Ishikawa (cell line): Measurements from ENCODE around the gene PRKCZ.

Source experiments
- CEBPB ChIP-seq: IDR thresholded peaks from 2 replicates; pipeline ENCODE4 v1.6.1; 2012
- CREB1 ChIP-seq: IDR thresholded peaks from 2 replicates; pipeline ENCODE4 v1.6.1; 2012; ENCODE audit warnings: low read depth
- EGR1 ChIP-seq: IDR thresholded peaks from 2 replicates; pipeline ENCODE4 v1.6.1; 2012
- EP300 ChIP-seq: IDR thresholded peaks from 2 replicates; pipeline ENCODE4 v1.6.1; 2012; ENCODE audit warnings: borderline replicate concordance
- FOXM1 ChIP-seq: IDR thresholded peaks from 2 replicates; pipeline ENCODE4 v1.6.1; 2012; ENCODE audit warnings: low read depth, borderline replicate concordance
- NFIC ChIP-seq: IDR thresholded peaks from 2 replicates; pipeline ENCODE4 v1.6.1; 2012
- RAD21 ChIP-seq: IDR thresholded peaks from 2 replicates; pipeline ENCODE4 v1.6.1; 2012; ENCODE audit warnings: low read depth
- TAF1 ChIP-seq: IDR thresholded peaks from 2 replicates; pipeline ENCODE4 v1.6.1; 2012; ENCODE audit warnings: low read depth, mild to moderate bottlenecking
- TCF12 ChIP-seq: IDR thresholded peaks from 2 replicates; pipeline ENCODE4 v1.6.1; 2012; ENCODE audit warnings: low read depth
- TEAD4 ChIP-seq: IDR thresholded peaks from 2 replicates; pipeline ENCODE4 v1.6.1; 2012
- YY1 ChIP-seq: IDR thresholded peaks from 2 replicates; pipeline ENCODE4 v1.6.1; 2012; ENCODE audit warnings: low read depth
- ZBTB7A ChIP-seq: IDR thresholded peaks from 2 replicates; pipeline ENCODE4 v1.6.1; 2012; ENCODE audit warnings: low read depth
- TF ChIP-seq, protein P1 (sequence below): IDR thresholded peaks from 2 replicates; pipeline ENCODE4 v1.6.1; 2012; ENCODE audit warnings: low read depth, mild to moderate bottlenecking
- TF ChIP-seq, protein P2 (sequence below): IDR thresholded peaks from 2 replicates; pipeline ENCODE4 v1.6.1; 2012
- TF ChIP-seq, protein P3 (sequence below): IDR thresholded peaks from 2 replicates; pipeline ENCODE4 v1.6.1; 2012

PRKCZ gene

DNA sequence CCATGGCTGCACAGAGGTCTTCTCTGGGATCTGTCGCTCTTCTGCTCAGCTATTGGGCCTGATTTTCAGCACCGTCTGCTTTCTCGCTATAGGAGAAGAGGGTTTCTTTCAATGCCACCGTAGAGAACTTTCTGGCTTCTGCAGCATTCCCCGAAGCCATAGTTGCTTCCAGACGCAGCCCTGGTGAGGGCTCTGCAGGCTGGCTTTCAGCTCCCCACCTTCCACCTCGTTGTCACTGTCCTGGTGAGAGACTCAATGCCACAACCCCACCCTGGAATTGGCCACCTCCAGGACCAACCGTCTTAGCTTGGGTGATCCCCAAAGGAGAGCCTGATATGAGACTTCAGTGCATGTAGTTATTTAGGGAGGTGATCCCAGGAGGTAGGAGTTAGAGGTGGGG, 12.0 kb upstream of the PRKCZ start:
- TF ChIP-seq, protein P1, sequence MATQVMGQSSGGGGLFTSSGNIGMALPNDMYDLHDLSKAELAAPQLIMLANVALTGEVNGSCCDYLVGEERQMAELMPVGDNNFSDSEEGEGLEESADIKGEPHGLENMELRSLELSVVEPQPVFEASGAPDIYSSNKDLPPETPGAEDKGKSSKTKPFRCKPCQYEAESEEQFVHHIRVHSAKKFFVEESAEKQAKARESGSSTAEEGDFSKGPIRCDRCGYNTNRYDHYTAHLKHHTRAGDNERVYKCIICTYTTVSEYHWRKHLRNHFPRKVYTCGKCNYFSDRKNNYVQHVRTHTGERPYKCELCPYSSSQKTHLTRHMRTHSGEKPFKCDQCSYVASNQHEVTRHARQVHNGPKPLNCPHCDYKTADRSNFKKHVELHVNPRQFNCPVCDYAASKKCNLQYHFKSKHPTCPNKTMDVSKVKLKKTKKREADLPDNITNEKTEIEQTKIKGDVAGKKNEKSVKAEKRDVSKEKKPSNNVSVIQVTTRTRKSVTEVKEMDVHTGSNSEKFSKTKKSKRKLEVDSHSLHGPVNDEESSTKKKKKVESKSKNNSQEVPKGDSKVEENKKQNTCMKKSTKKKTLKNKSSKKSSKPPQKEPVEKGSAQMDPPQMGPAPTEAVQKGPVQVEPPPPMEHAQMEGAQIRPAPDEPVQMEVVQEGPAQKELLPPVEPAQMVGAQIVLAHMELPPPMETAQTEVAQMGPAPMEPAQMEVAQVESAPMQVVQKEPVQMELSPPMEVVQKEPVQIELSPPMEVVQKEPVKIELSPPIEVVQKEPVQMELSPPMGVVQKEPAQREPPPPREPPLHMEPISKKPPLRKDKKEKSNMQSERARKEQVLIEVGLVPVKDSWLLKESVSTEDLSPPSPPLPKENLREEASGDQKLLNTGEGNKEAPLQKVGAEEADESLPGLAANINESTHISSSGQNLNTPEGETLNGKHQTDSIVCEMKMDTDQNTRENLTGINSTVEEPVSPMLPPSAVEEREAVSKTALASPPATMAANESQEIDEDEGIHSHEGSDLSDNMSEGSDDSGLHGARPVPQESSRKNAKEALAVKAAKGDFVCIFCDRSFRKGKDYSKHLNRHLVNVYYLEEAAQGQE: no peak
- TF ChIP-seq, protein P2, sequence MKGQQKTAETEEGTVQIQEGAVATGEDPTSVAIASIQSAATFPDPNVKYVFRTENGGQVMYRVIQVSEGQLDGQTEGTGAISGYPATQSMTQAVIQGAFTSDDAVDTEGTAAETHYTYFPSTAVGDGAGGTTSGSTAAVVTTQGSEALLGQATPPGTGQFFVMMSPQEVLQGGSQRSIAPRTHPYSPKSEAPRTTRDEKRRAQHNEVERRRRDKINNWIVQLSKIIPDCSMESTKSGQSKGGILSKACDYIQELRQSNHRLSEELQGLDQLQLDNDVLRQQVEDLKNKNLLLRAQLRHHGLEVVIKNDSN: no peak
- TF ChIP-seq EGR1 (no peak), EP300 (no peak), TEAD4 (no peak), FOXM1 (no peak), RAD21 (no peak), TCF12 (no peak), TAF1 (no peak), CREB1 (no peak), YY1 (no peak), NFIC (no peak), CEBPB (no peak), ZBTB7A (no peak)
- TF ChIP-seq, protein P3, sequence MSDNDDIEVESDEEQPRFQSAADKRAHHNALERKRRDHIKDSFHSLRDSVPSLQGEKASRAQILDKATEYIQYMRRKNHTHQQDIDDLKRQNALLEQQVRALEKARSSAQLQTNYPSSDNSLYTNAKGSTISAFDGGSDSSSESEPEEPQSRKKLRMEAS: no peak

DNA sequence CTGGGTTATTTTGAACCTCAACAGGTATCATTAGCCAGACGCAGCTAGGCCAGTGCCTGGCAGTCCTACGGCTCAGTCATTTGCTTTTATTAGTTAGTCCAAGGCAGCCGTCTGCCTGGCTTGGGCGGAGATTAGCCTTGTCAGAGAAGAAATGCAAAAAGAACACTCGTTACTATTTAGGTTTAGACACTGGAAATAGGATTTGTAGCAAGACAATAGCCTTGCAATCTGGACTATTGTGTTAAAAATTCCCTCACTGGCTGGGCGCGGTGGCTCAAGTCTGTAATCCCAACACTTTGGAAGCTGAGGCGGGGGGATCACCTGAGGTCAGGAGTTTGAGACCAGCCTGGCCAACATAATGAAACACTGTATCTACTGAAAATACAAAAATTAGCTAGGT, 11.0 kb upstream of the PRKCZ start:
- TF ChIP-seq CREB1 (no peak), TAF1 (no peak), EP300 (no peak), EGR1 (no peak)

DNA sequence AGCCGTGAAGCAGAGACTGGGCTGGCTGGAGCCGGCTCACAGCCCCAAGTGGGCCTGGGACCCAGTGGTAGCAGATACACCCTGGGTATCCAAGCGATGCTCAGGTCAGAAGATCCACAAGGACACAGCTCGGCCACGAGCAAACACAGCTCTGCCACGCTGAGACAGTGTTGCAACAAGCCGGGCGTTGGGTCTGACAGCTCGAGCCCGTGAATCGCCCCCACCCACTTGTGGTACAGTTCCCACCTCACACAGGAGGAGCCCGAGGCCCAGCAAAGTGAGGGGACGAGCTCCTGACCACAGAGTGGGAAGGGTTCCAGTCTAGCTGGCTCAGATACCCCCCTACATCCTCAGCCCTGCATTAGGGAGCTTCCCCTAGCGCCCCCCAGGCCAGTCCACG, 8.9 kb upstream of the PRKCZ start:
- TF ChIP-seq, protein P3: no peak
- TF ChIP-seq NFIC: no peak
- TF ChIP-seq TCF12: no peak
- TF ChIP-seq, protein P2: no peak
- TF ChIP-seq RAD21: no peak
- TF ChIP-seq, protein P1: no peak
- no peak for TF ChIP-seq TEAD4
- no peak for TF ChIP-seq FOXM1

DNA sequence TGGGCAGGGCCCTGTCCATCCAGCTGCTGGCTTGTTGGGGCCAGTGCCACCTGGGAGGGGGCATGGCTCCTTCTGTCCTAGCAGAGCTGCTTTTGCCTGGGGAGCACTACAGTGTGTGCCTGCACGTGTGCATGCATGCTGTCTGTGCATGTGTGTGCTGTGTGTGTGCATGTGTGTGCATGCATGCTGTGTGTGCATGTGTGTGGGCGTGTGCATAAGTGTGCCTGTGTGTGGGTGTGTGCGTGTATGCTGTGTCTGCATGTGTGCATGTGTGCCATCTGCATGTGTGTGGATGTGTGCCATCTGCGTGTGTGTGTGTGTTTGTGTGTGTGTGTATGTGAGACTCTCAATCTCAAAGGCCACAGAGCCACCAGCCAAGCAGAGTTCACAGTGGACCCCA, 8.3 kb upstream of the PRKCZ start:
- TF ChIP-seq ZBTB7A: no peak
- TF ChIP-seq EGR1: no peak
- TF ChIP-seq, protein P3: no peak
- TF ChIP-seq, protein P2: no peak

DNA sequence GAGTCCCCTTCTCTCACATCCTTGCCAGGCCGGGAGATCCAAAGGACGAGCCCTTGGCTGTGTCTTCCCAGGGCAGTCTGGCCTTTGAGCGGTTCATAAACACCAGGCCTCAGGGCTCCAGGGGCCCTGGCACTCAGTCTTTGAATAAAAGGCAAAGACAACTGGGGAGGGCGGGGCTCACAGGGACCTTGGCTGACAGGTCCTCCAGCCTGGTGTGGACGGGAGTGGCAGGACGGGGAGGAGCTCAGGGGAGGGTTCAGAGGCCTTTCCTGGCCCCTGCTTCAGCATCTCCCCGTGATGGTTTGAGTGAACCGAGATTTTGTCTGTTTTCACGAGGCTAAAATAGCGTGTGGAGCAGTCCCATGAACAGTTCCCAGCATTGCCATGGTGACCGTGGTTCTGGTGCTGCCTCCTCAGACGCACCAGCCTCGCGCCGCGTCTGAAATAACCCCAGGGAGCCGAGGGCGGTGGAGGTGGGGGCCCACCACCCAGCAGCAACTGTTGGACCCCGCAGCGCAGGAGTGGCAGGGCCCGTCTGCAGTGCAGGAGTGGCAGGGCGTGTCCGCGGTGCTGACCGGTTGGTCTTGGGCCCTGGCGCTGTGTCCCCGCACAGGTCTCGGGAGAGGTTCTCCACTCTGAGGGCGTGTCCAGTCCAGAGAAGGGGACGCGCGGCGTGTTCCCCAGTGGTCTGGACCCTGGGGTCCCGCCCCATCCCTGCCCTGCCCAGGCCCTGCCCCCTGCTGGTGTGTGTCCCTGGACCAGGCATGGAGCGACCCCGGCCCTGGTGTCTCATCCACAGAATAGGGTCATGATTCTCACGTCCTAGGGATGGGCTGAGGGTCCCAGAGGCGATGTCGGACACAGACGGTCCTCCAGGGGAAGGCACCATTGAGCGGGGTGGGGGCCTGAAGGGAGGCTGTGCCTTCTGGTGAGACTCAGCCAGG, 7.1 kb upstream of the PRKCZ start:
- TF ChIP-seq TCF12 (no peak), CEBPB (no peak), ZBTB7A (no peak), YY1 (no peak), EGR1 (no peak), RAD21 (no peak), FOXM1 (no peak), NFIC (no peak), CREB1 (no peak), EP300 (no peak), TAF1 (no peak), TEAD4 (no peak)
- TF ChIP-seq, protein P2: no peak
- TF ChIP-seq, protein P3: no peak
- TF ChIP-seq, protein P1: no peak
